ENCODE results near the gene ARFRP1. TPM values are rescaled to one million over a fixed set of nuclear protein-coding genes. Genes with fewer than 3 reads are reported as not detected.
A peak's percentile ranks its signal among the peaks of the same experiment; 100 is the strongest.

Gene ARFRP1
- total and polyA plus RNA-seq, 2 donors (not counting 1 experiment from before 2014, with no cell fraction given): 41.0 to 75.5 TPM

DNA sequence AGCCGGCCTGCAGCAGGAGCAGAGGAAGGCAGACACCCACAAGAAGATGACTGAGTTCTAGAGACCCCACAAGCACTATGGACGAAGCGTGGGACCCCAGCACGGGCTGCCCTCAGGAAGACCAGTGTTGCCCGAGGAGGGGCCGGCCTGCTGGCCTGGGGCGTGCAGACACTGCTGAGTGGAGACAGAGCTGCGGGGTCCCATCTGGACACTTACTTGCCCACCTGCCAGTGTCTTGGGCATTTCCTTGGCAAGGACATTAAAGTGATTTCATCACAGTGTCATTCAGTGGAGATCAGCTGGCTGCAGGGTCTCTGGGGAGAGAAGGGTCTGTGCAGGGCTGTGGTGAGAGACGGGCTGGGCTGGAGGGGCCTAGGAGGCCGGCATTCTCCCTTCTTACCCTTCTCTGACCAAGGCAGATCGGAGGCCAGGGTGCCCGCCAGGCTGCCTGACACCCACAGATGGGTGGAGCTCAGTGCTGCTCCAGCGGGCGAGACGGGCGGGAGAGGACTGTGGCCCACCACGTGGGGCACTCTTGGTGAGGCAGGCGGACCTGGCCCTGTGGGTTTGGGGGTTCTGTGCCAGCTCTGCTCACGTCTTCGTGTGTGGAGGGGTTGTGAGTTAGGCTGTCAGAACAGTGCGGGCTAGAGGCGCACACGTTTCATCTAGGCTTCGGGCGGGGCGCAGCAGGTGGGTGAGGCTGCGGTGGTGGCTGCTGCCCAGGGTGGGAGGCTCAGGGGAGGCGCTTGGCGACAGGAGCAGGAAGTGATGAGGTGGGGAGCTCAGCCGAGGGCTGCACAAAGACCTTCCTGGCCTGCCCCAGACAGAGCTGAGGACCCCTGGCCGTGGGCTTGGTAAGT lies 28.3 kb upstream of the ARFRP1 start, which contains the start of gene LIME1:
LIME1 (plus strand) TSS at position 806 of the 860 bp plus-strand sequence. CDS start 886 bp downstream, outside the sequence.
- Histone ChIP-seq H3K27ac (ENCODE audit: low read length in 2 of 2) (peak within 1 kb of the TSS; percentile 44 to 46), H3K79me2 (ENCODE audit: control insufficient read depth, insufficient read depth, low read length) (peaks cover 44% of the 10 kb centered on the region), H3K4me3 (ENCODE audit: control extremely low read depth in 1 of 5, extremely low read depth in 1 of 5, insufficient read depth in 1 of 5, low read depth in 2 of 5, low read length in 4 of 5) (peak within 1 kb of the TSS in 4 of 5 experiments; percentile 44 to 70 (median 48)), H3K27me3 (replicated peaks in 1 of 4; ENCODE audit: control extremely low read depth in 1 of 4, control insufficient read depth in 3 of 4, insufficient read depth in 4 of 4, low read length in 3 of 4) (no peaks in the 10 kb centered on the region), H4K20me1 (ENCODE audit: control insufficient read depth, insufficient read depth, low read length, poor library complexity, severe bottlenecking) (peaks cover 58% of the 10 kb centered on the region), H2AFZ (ENCODE audit: insufficient read depth, low read depth, low read length, poor library complexity, severe bottlenecking) (peak within 1 kb of the TSS; percentile 50), H3K9ac (ENCODE audit: low read length) (peak within 1 kb of the TSS; percentile 65), H3K9me3 (ENCODE audit: control extremely low read depth in 1 of 3, control insufficient read depth in 2 of 3, insufficient read depth in 1 of 3, low read length in 2 of 3) (no peaks in the 10 kb centered on the region), H3K4me1 (ENCODE audit: control insufficient read depth in 2 of 2, insufficient read depth in 2 of 2, low read length in 2 of 2) (peaks cover 46 to 57% of the 10 kb centered on the region in 2 donors), H3K36me3 (replicated peaks in 1 of 2; ENCODE audit: control extremely low read depth in 1 of 2, control insufficient read depth in 1 of 2, extremely low read depth in 1 of 2, insufficient read depth in 2 of 2, low read length in 1 of 2) (peaks cover 0 to 24% of the 10 kb centered on the region in 2 experiments), H3K4me2 (replicated peaks; ENCODE audit: low read depth, low read length, poor library complexity, severe bottlenecking) (peak within 1 kb of the TSS; percentile 93)
- DNase-seq: peak; percentile 80
- WGBS (ENCODE audit: insufficient coverage): 20% methylated on average over 31 of the region's 31 CpGs
- Mint-ChIP-seq H3K9me3 (ENCODE audit: insufficient read depth) (no peaks in the 10 kb centered on the region), H3K4me1 (peaks cover 22% of the 10 kb centered on the region), H3K27ac (peak within 1 kb of the TSS; percentile 89), H3K4me3 (peak within 1 kb of the TSS; percentile 80), H3K27me3 (no peaks in the 10 kb centered on the region)
- intact Hi-C loops (cut with micrococcal nuclease): loop anchor here (1.0 to 5.0 kb wide), 3 partner anchors 29 to 199 kb away; partner anchors contain the start of genes ARFRP1, PTK6 and RTEL1
- POLR2A ChIA-PET: interaction anchor here (0.5 to 2.5 kb wide), 8 partner anchors 9 to 215 kb away, joined by 3 to 20 read pairs (median 6); partner anchors contain the start of genes ARFRP1, DNAJC5, GMEB2 and PPDPF
- ATAC-seq (ENCODE audit: low read depth): peak; percentile 32
- CTCF ChIA-PET: interaction anchor here (1.0 to 1.6 kb wide), 4 partner anchors 23 to 198 kb away, joined by 3 to 5 read pairs (median 4); partner anchors contain the start of genes ARFRP1, TPD52L2 and ZGPAT
- no peak for TF ChIP-seq EZH2 (IDR thresholded peaks at IDR 0.05; ENCODE audit: borderline replicate concordance, insufficient read depth, low read depth, low read length, poor library complexity, severe bottlenecking)
- TF ChIP-seq, protein P1, sequence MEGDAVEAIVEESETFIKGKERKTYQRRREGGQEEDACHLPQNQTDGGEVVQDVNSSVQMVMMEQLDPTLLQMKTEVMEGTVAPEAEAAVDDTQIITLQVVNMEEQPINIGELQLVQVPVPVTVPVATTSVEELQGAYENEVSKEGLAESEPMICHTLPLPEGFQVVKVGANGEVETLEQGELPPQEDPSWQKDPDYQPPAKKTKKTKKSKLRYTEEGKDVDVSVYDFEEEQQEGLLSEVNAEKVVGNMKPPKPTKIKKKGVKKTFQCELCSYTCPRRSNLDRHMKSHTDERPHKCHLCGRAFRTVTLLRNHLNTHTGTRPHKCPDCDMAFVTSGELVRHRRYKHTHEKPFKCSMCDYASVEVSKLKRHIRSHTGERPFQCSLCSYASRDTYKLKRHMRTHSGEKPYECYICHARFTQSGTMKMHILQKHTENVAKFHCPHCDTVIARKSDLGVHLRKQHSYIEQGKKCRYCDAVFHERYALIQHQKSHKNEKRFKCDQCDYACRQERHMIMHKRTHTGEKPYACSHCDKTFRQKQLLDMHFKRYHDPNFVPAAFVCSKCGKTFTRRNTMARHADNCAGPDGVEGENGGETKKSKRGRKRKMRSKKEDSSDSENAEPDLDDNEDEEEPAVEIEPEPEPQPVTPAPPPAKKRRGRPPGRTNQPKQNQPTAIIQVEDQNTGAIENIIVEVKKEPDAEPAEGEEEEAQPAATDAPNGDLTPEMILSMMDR (IDR thresholded peaks at IDR 0.05): no peak
